Glomerular visceral epithelial cell (primary cell): ENCODE measurements around the gene SYNM.
"Not testable (repeated sequence)": the region's sequence is repeated elsewhere in the genome, so short reads cannot be mapped to it uniquely, and the experiment has no call there.

ENCODE experiments used
- DNase-seq: peaks from one replicate; pipeline ENCODE4 v3.0.0-alpha.2; 2016; ENCODE audit errors: extremely low spot score

The SYNM gene

DNA sequence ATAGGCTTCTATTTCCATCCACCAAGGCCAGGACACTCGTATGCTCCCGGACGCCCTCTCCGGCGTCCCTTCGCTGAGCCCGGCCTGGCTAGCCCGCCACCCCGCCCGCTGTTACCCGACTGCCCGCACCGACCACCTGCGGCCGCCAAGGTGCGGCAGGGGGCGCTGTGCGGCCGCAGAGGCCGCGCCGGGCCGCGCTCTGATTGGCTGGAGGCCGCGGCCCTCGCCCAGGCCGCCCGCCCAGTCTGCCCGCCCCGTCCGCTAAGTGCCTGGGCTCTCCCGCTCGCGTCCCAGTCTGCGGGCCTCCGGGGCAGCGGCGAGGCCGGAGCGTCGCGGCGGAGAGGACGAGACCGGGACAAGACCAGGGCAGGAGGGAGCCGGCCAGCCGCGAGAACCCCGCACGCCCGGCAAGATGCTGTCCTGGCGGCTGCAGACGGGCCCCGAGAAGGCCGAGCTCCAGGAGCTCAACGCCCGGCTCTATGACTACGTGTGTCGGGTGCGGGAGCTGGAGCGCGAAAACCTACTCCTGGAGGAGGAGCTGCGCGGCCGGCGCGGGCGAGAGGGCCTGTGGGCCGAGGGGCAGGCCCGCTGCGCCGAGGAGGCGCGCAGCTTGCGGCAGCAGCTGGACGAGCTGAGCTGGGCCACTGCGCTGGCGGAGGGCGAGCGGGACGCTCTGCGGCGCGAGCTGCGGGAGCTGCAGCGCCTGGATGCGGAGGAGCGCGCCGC lies at the start of gene SYNM:
Gene SYNM, plus strand, starts transcription at position 293 of the 726 bp plus-strand sequence. Its CDS starts 120 bp downstream, at position 413.
- DNase-seq, result peak; percentile 85

GRCh38 chr15:99055555-99056134 lies 49.2 kb upstream of the SYNM start:
- DNase-seq, result no peak

- no peak for DNase-seq
Observed at GRCh38 chr15:99057020-99057419, 47.9 kb upstream of the SYNM start.

GRCh38 chr15:99057697-99058420 lies 47.0 kb upstream of the SYNM start:
- DNase-seq, result peak; percentile 18

DNA sequence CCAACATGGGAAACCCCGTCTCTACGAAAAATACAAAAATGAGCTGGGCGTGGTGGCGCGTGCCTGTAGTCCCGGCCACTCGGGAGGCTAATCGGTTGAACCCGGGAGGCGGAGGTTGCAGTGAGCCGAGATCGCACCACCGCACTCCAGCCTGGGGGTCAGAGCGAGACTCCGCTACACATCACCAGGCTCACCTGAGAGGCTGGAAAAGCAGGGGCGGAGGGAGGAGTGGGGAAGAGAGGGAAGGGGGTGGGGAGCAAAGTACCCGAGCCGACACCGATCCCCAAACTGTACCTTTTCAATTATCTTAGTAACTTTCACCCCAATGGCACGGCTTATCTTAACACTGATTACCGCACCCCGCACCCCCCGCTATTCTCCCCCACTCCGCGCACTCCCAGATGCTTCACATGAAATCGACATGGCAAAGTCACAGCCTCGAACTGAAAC lies 46.4 kb upstream of the SYNM start:
- DNase-seq, result no peak

DNA sequence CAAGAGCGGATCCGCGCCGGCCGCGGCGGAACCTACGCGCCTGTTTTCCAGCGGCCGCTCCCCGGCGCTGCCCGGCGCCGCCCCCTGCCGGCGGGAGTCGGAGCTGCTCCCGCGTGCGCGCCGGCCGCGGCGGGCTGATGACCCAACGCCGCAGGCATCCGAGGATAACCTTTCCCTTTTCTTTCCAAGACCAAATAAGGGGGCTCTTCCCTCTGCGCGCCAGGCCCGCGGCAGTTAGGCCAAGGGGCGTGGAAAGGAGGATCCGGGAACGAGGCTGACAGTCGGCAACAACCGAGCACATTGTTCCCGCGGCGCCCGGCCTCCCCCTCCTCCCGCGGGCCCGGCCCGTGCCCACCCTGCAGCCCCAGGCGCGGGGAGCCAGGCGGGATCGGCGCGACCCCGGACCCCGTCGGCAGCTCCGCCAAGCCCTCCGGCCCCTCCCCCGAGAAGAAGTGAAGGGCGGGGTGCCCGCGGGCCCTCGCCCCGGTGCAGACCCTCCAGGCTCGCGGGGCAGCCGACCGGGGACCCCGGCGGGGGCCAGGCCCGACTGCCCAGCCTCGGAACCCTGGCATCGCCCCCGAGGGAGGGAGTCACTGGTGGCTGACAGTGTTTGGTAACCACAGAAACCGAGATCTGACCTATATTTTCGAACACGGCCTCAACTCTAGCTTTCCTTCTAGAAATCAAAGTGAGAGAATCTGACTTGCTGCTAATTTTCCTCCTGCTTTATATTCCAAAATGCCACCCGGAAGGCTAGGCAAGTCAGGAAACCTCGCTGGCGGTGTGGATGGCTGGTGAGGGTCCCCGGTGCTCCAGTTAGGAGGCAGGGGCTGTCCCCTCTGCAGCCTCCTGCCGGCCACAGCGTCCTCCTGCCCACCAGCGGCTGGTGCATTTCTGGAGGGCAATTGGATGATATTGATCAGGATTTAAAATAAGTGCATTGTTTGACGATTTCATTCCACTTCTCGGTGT lies 45.6 kb upstream of the SYNM start:
- DNase-seq, result peak; percentile 88

- not testable (repeated sequence) for DNase-seq
Observed at GRCh38 chr15:99060186-99060585, 44.7 kb upstream of the SYNM start.

DNA sequence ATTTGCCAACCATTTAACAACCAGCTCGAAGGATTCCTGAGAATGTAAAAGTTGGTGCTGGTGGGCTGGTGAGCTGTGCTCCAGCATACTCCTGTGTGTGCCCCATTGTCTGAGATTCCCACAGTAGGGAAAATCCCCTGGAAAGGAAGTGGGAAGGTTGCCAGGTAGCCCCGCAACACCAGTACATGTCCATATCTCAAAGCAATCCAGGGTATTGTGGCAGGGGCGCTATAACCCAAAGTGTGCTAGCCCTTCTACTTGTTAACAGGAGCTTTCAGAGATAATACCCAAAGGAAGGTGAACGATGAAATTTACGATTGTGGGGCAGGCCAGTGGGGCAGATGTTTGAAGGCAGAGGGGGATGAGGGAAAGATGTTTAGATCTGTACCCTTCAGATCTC lies 42.7 kb upstream of the SYNM start:
- DNase-seq, result no peak

DNA sequence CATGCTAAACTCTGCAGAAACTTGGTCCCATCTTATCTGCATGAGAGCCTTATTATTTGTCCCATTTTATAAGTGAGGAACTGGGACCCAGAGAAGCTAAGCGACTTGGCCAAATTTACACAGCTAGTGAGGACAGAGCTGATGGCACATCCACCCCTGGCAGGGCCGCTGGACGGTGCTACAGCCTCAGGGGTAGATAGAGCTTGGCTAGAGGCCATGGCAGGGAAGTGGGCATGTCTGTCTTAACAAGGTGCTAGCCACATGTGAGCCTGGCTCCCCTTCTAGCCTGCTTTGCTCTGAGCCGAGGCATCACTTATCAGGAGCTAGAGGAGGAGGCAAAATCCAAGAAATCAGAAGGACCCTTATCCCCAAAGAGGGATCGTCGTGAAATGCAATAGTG lies 36.7 kb upstream of the SYNM start:
- no peak for DNase-seq

DNA sequence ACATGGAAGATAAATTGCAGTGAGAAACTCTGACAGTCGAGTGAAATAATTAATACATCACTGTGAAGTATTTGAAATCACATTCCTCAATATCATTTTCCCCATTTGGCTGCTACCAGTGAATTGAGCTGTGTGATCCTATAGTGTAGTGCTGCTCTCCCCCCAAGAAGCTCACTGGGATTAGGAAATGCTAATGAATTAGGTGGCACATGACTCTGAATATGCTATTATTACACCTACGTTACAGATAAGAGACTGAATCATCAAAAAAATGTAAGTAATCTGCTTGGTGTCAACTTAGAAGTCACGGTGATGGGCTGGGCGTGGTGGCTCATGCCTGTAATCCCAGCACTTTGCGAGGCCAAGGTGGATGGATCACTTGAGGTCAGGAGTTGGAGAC lies 34.7 kb upstream of the SYNM start:
- DNase-seq, result no peak

GRCh38 chr15:99071091-99071680 lies 33.7 kb upstream of the SYNM start:
- no peak for DNase-seq

DNA sequence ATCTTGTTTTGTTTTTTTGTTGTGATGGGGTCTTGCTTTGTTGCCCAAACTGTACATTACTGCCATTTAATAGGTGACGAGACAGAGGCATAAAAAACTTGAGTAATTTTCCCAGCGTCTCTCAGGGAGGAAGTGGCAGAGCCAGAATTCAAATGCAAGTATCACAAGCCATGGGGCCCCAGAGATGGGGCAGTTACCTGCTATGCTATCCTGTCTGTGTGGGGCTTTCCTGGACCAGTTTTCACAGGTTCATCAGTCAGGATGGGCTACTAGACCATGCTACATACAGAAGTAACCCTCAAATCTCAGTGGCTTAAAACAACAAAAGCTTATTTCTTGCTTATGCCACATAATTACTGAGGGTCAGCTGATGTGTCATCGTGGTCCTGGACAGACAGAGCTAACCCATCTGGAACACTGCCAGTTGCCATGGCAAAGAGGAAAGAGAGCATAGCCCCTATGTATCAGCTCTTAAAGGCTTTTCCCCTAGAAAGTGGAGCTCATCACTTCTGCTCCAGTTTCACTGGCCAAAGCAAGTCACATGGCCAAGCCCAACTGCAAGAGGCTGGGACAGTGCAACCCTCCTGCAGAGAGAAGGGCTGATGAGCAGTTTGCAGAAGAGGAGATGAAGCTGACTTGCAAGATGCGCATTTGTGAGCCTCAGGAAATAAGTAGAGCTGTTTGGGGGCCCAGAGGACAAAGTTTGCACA lies 31.7 kb upstream of the SYNM start:
- peak; percentile 16 for DNase-seq

DNA sequence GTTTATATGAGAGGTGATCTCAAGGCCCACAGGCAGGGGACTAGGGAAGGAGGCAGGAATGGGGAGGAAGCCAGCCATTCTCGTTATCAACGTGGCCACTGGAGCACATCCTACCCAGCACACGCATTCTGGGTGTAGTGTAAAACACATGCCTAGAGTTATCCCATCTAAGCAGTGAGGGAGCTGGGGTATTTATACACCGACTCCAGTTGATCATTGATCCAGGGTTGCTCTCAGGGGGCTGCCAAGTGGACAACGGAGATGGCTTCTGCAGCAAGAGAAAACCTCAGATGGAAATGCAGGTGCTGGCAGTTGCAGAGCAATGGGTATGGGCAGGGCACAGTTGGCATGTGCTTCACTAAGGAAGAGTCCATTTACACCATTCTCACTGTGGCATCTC lies 30.4 kb upstream of the SYNM start:
- DNase-seq, result no peak

- not testable (repeated sequence) for DNase-seq
Observed at GRCh38 chr15:99075059-99075652, 29.7 kb upstream of the SYNM start.

DNA sequence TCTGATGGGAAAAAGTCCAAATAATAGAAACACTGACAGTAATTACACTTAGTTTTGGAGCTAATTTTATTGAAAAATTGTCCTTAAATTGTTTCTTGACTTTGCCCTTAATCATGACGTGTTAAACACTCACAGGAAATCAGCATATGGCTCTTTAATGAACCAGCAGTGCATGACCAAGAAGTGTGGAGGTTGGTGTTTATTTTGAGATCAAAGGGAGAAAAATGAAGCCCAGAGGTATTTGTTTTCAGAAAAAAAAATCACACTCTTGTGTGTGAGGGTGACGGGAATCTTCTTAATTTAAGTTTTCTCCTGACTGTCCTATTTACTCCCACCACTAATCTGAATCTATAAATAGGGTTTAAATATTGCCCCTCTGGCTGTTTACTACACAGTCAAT lies 28.8 kb upstream of the SYNM start:
- no peak for DNase-seq

DNA sequence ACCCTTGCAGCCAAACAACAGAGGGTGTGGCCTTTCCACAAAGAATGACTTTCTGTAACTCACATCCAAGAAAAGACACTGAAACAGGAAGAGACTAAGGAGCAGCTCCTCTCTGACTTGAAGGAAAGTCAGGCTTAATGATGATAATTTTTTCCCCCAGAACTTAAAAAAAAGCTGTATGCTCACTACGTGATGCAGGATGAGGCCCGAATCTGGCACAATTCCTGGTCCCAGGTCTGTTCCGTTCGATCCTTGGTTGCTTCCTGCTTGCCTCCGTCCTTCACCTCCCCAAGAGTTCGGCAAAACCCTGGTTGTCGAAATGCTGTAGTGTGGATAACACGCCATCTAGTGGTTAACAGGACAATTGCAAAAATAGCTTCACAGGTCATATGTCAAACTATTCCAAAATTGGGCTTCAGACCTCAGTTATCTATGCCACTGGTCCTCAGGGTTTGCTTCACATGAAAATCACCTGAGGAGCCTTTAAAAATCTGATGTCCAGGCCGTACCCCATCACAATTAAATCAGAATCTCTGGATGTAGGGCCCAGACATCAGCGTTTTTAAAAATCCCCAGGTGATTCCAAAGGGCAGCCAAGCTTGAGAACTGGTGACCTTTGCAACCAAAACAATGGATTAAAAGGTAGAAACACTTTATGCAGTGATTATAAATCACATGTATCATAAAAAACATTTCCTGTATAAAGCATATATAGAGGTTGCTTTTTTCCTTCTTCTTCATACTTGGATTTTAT lies 28.1 kb upstream of the SYNM start:
- DNase-seq, result peak; percentile 82

GRCh38 chr15:99082798-99083197 lies 22.1 kb upstream of the SYNM start:
- no peak for DNase-seq

DNA sequence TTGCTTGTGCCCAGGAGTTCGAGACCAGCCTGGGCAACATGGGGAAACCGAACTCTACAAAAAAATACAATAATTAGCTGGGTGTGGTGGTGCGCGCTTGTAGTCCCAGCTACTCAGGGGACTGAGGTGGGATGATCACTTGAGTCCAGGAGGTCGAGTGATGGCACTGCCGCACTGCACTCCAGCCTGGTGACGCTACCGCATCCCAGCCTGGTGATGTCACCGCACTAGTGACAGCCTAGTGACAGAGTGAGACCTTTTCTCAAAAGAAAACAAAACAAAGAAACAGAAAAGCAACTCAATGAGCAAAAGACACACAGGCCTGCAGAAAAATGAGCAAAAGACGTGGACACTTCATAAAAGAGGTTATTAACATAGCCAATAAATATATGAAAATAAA lies 19.9 kb upstream of the SYNM start:
- no peak for DNase-seq
